Muscle of leg (tissue), 9 donors: Measurements from ENCODE around the gene ABCB10. TPM values are rescaled to one million over a fixed set of nuclear protein-coding genes. Genes with fewer than 3 reads are reported as not detected.

Source experiments
- polyA plus RNA-seq, 8 donors: library from polyadenylated mRNA; unstranded; fragments of 120-200 nt; gene quantifications; one replicate each; pipeline versions ENCODE4 v1.2.1 to v1.2.3, GENCODE V29; 2013; ENCODE audit warnings: inconsistent platforms in 1 of 8, low replicate concordance in 1 of 8; ENCODE audit not compliant: insufficient read length in 8 of 8, insufficient read depth in 1 of 8
- total RNA-seq: library from RNA; stranded (reverse); fragments of 120-200 nt; gene quantifications from one replicate; pipeline ENCODE4 v1.2.4, GENCODE V29; 2013

The ABCB10 gene
- total and polyA plus RNA-seq, 9 donors: 13.5 to 17.3 (median 14.3) TPM

Other genes with a start within 250 kb of the ABCB10 start
- gene CCSAP, start 215.7 kb downstream of the ABCB10 start, total RNA-seq: 5.3 TPM
- 1 to 10 TPM; 4.5 to 6.8 (median 5.6) TPM for gene CCSAP, start 215.7 kb downstream of the ABCB10 start, polyA plus RNA-seq
- 2,334 TPM for gene ACTA1, start 124.6 kb downstream of the ABCB10 start, total RNA-seq
- gene ACTA1, start 124.6 kb downstream of the ABCB10 start, polyA plus RNA-seq: over 10,000 TPM in 3 of 8 donors, 1,000 to 10,000 TPM in 5; 3,829 to 11,725 (median 9,016) TPM
- gene NUP133, start 50.4 kb downstream of the ABCB10 start, total RNA-seq: 33.3 TPM
- gene NUP133, start 50.4 kb downstream of the ABCB10 start, polyA plus RNA-seq: 10 to 100 TPM; 22.9 to 31.2 (median 27.1) TPM
- gene TAF5L, start 67.4 kb upstream of the ABCB10 start, total RNA-seq: 8.7 TPM
- gene TAF5L, start 67.4 kb upstream of the ABCB10 start, polyA plus RNA-seq: 10 to 100 TPM; 10.5 to 13.7 (median 11.8) TPM
- gene URB2, start 67.5 kb upstream of the ABCB10 start, total RNA-seq: 6.0 TPM
- 1 to 10 TPM; 5.1 to 8.0 (median 5.7) TPM for gene URB2, start 67.5 kb upstream of the ABCB10 start, polyA plus RNA-seq